CD14-positive monocyte (primary cell): ENCODE results near the gene SNRPD2. TPM values are rescaled to one million over a fixed set of nuclear protein-coding genes. Genes with fewer than 3 reads are reported as not detected.
A peak's percentile ranks its signal among the peaks of the same experiment; 100 is the strongest.

Experiments
- DNase-seq, 3 donors: peaks; one replicate each; pipeline ENCODE4 v3.0.0-alpha.2; 2011 to 2022
- H2AFZ ChIP-seq: 2 replicates; pipeline ENCODE4 v1.6.0; 2012; ENCODE audit warnings: mild to moderate bottlenecking, low read depth, low read length, inconsistent platforms; ENCODE audit not compliant: insufficient read depth, poor library complexity, severe bottlenecking
- H3K27ac ChIP-seq, 2 donors: 1 replicate in 1 of 2; 2 replicates in 1 of 2; pipeline ENCODE4 v1.5.1; 2012 to 2013; ENCODE audit warnings: low read length in 2 of 2, control low read depth in 1 of 2, inconsistent platforms in 1 of 2, low read depth in 1 of 2, mild to moderate bottlenecking in 1 of 2
- H3K27me3 ChIP-seq, 2 donors: one replicate each; pipeline versions ENCODE4 v1.6.0 to v1.6.1; 2011 to 2013; ENCODE audit warnings: low read length in 2 of 2; ENCODE audit not compliant: control insufficient read depth in 2 of 2, insufficient read depth in 2 of 2
- H3K36me3 ChIP-seq, 2 donors: replicated peaks in 1 of 2; 1 replicate in 1 of 2; 2 replicates in 1 of 2; pipeline versions ENCODE4 v1.5.1 to v1.6.1; 2012 to 2013; ENCODE audit warnings: low read length in 2 of 2, control low read depth in 1 of 2, inconsistent platforms in 1 of 2, mild to moderate bottlenecking in 1 of 2; ENCODE audit not compliant: insufficient read depth in 2 of 2, control insufficient read depth in 1 of 2
- H3K4me1 ChIP-seq, 2 donors: 1 replicate in 1 of 2; 2 replicates in 1 of 2; pipeline versions ENCODE4 v1.5.1 to v1.6.1; 2012 to 2013; ENCODE audit warnings: low read length in 2 of 2, control low read depth in 1 of 2, inconsistent platforms in 1 of 2, mild to moderate bottlenecking in 1 of 2, moderate library complexity in 1 of 2; ENCODE audit not compliant: insufficient read depth in 2 of 2, control insufficient read depth in 1 of 2
- H3K4me2 ChIP-seq: replicated peaks from 2 replicates; pipeline ENCODE3; 2012; ENCODE audit warnings: low read length, moderate library complexity, mild to moderate bottlenecking; ENCODE audit not compliant: poor library complexity, severe bottlenecking; ENCODE audit errors: extremely low read depth
- H3K4me3 ChIP-seq, 3 experiments: fragments of 200-600 bp in 1 of 3; sonication (generic) in 1 of 3; replicated peaks in 1 of 3; 1 replicate in 2 of 3; 2 replicates in 1 of 3; pipeline ENCODE4 v1.5.1; 2011 to 2013; ENCODE audit warnings: low read length in 3 of 3, mild to moderate bottlenecking in 3 of 3, control low read depth in 2 of 3, low read depth in 2 of 3, inconsistent platforms in 1 of 3, moderate library complexity in 1 of 3
- H3K79me2 ChIP-seq: 2 replicates; pipeline ENCODE4 v1.6.0; 2012; ENCODE audit warnings: mild to moderate bottlenecking, control low read depth, inconsistent platforms, low read length, moderate library complexity; ENCODE audit not compliant: insufficient read depth
- H3K9ac ChIP-seq: 2 replicates; pipeline ENCODE4 v1.6.0; 2017; ENCODE audit warnings: low read length, mild to moderate bottlenecking; ENCODE audit not compliant: insufficient read depth, poor library complexity, severe bottlenecking
- H3K9me3 ChIP-seq, 2 donors: replicated peaks in 1 of 2; 1 replicate in 1 of 2; 2 replicates in 1 of 2; pipeline versions ENCODE4 v1.5.1 to v1.6.1; 2012 to 2013; ENCODE audit warnings: low read length in 2 of 2, control low read depth in 1 of 2; ENCODE audit not compliant: control insufficient read depth in 1 of 2, insufficient read depth in 1 of 2
- H4K20me1 ChIP-seq: 2 replicates; pipeline ENCODE4 v1.6.0; 2012; ENCODE audit warnings: mild to moderate bottlenecking, low read length, control low read depth, moderate library complexity; ENCODE audit not compliant: insufficient read depth
- H3K27ac Mint-ChIP-seq, 7 donors: one replicate each; pipeline ENCODE4 v1.8.0; 2020; ENCODE audit warnings: mild to moderate bottlenecking in 7 of 7, mixed read lengths in 7 of 7, moderate library complexity in 6 of 7, inconsistent platforms in 2 of 7
- H3K27me3 Mint-ChIP-seq, 3 donors: one replicate each; pipeline ENCODE4 v1.8.0; 2021 to 2022; ENCODE audit warnings: low read depth in 3 of 3, mild to moderate bottlenecking in 3 of 3, mixed read lengths in 3 of 3, moderate library complexity in 3 of 3, inconsistent platforms in 1 of 3
- H3K36me3 Mint-ChIP-seq, 2 donors: one replicate each; pipeline ENCODE4 v1.8.0; 2020; ENCODE audit warnings: mixed read lengths in 2 of 2, inconsistent platforms in 1 of 2, mild to moderate bottlenecking in 1 of 2
- H3K4me1 Mint-ChIP-seq: one replicate; pipeline ENCODE4 v1.8.0; 2020; ENCODE audit warnings: mild to moderate bottlenecking, mixed read lengths
- H3K4me3 Mint-ChIP-seq, 2 donors: one replicate each; pipeline ENCODE4 v1.8.0; 2020; ENCODE audit warnings: mild to moderate bottlenecking in 2 of 2, mixed read lengths in 2 of 2, moderate library complexity in 1 of 2
- H3K9me3 Mint-ChIP-seq, 7 donors: one replicate each; pipeline ENCODE4 v1.8.0; 2020 to 2022; ENCODE audit warnings: mixed read lengths in 7 of 7, mild to moderate bottlenecking in 6 of 7, moderate library complexity in 6 of 7, inconsistent platforms in 2 of 7
- CTCF ChIP-seq: fragments of 200-600 bp; IDR thresholded peaks from one replicate; pipeline ENCODE4 v1.8.0; 2022; ENCODE audit warnings: antibody characterized with exemption, mild to moderate bottlenecking
- WGBS: methylation state at CpG from one replicate; pipeline ENCODE4 v1.1.5; 2013; ENCODE audit warnings: missing lambda C conversion rate; ENCODE audit not compliant: insufficient coverage; 5-methylcytosine and 5-hydroxymethylcytosine counted together
- intact Hi-C, 2 donors: fragments of 100-400 bp; cut with micrococcal nuclease; formaldehyde crosslinking; loops; one replicate each; pipeline versions ENCODE4 v1.15.0 to v1.15.1; 2023
- polyA plus RNA-seq, 3 donors: library from polyadenylated mRNA; depleted of rRNA in 1 of 3; unstranded in 2 of 3; stranded (reverse) in 1 of 3; fragments of 300-500 nt in 2 of 3; fragments of >200 nt in 1 of 3; fragmentation: Illumina TruSeq in 2 of 3; gene quantifications; 1 replicate in 2 of 3; 2 replicates in 1 of 3; pipeline ENCODE4 v1.2.3, GENCODE V29; 2012 to 2021

The SNRPD2 gene
- polyA plus RNA-seq, 3 donors, result 251 to 516 (median 491) TPM

GRCh38 chr19:45676851-45677263, 14.9 kb downstream of the SNRPD2 start:
- Mint-ChIP-seq H3K9me3 (peaks cover 0 to 7% (median 0%) of the 10 kb centered on the region in 7 donors), H3K4me3 (peak overlapping the region; percentile 66 to 85), H3K27ac (peak overlapping the region in 4 of 7 donors; percentile 40 to 54 (median 48)), H3K27me3 (peaks cover 48 to 85% (median 65%) of the 10 kb centered on the region in 3 donors), H3K36me3 (peaks cover 0 to 2% of the 10 kb centered on the region in 2 donors), H3K4me1 (peaks cover 31% of the 10 kb centered on the region)
- no peak overlapping the region for H3K9ac ChIP-seq
- 2% methylated on average over 25 of the region's 28 CpGs for WGBS
- H3K4me1 ChIP-seq, result peaks cover 36 to 37% of the 10 kb centered on the region in 2 donors
- no peak for TF ChIP-seq CTCF
- no peaks in the 10 kb centered on the region for H4K20me1 ChIP-seq
- intact Hi-C loops, result loop anchor here in 1 of 2 donors (5.0 kb wide), 1 partner anchor 35 kb away; no protein-coding TSS in a partner anchor
- H3K27me3 ChIP-seq, result peaks cover 13 to 58% of the 10 kb centered on the region in 2 donors
- DNase-seq, result no peak
- no peaks in the 10 kb centered on the region for H3K79me2 ChIP-seq
- peak overlapping the region; percentile 53 for H2AFZ ChIP-seq
- H3K36me3 ChIP-seq, result no peaks in the 10 kb centered on the region
- H3K27ac ChIP-seq, result no peak overlapping the region
- no peaks in the 10 kb centered on the region for H3K9me3 ChIP-seq
- H3K4me2 ChIP-seq, result peak overlapping the region; percentile 58
- peak overlapping the region in 1 of 3 experiments; percentile 42 for H3K4me3 ChIP-seq

GRCh38 chr19:45674946-45675345, 16.8 kb downstream of the SNRPD2 start:
- H3K9ac ChIP-seq, result no peak overlapping the region
- peak overlapping the region in 1 of 2 donors; percentile 57 for H3K4me3 Mint-ChIP-seq
- no peaks in the 10 kb centered on the region for H3K79me2 ChIP-seq
- no peak overlapping the region for H3K4me2 ChIP-seq
- no peak for TF ChIP-seq CTCF
- WGBS, result 83% methylated on average over 3 of the region's 7 CpGs
- no peaks in the 10 kb centered on the region for H4K20me1 ChIP-seq
- H3K27me3 Mint-ChIP-seq, result peaks cover 62 to 92% (median 76%) of the 10 kb centered on the region in 3 donors
- peaks cover 35% of the 10 kb centered on the region for H3K4me1 Mint-ChIP-seq
- no peak for DNase-seq
- H2AFZ ChIP-seq, result no peak overlapping the region
- H3K9me3 Mint-ChIP-seq, result peaks cover 0 to 19% (median 10%) of the 10 kb centered on the region in 7 donors
- H3K27ac ChIP-seq, result no peak overlapping the region
- H3K36me3 ChIP-seq, result no peaks in the 10 kb centered on the region
- no peak overlapping the region for H3K4me3 ChIP-seq
- peaks cover 5% of the 10 kb centered on the region in 2 donors for H3K36me3 Mint-ChIP-seq
- no peak overlapping the region for H3K27ac Mint-ChIP-seq
- peaks cover 41 to 43% of the 10 kb centered on the region in 2 donors for H3K4me1 ChIP-seq
- H3K27me3 ChIP-seq, result peaks cover 20 to 77% of the 10 kb centered on the region in 2 donors
- intact Hi-C loops, result loop anchor here in 1 of 2 donors (5.0 kb wide), 1 partner anchor 33 kb away; no protein-coding TSS in a partner anchor
- H3K9me3 ChIP-seq, result no peaks in the 10 kb centered on the region
